ENCODE data around the gene RAC3.

DNA sequence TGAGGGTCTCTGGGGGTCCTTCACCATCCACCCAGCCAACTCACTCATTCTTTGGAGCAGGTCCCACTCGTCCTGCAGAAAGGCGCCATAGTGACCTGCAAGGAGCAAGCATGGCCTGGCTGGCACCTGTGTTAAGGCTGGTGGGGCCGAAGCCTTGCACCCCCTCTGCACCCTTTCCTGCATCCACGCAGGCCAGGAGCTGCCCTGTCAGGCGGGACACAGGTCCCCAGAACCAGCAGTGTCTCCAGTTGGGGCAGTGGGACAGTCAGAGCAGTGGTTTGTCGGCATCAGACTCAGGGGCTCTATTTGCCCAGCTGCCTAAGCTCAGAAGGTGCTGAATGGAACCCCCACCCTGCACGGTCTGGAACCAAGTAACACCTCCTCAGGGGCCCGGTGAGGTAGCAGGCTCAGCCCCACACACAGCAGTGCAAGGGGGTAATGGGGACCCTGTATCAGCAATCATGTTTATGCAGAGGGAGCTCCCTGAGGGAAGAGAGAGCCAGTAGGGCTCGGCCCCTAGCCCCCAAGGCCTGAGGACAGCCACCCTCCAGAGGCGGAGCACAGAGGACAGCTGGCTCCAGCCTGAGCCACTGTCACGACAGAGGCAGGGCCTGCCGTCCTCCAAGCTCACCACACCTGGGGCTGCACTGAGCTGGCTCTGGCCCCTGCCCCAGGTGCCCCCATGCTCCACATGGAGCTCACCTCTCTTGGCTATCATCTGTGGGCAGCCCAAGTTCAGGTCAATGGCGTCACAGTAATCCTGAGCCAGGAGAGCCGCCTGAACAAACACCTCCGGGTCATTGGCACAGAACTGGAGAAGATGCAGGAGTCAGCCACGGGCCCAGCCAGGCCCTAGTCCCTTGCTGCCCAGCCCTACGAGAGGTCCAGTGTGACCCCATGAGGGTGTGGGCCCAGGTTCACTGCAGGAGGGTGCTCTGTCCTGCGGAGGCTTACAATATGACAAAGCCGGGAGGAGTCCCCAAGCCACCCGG, 32.2 kb downstream of the RAC3 start:
- TF ChIP-seq, protein P1, sequence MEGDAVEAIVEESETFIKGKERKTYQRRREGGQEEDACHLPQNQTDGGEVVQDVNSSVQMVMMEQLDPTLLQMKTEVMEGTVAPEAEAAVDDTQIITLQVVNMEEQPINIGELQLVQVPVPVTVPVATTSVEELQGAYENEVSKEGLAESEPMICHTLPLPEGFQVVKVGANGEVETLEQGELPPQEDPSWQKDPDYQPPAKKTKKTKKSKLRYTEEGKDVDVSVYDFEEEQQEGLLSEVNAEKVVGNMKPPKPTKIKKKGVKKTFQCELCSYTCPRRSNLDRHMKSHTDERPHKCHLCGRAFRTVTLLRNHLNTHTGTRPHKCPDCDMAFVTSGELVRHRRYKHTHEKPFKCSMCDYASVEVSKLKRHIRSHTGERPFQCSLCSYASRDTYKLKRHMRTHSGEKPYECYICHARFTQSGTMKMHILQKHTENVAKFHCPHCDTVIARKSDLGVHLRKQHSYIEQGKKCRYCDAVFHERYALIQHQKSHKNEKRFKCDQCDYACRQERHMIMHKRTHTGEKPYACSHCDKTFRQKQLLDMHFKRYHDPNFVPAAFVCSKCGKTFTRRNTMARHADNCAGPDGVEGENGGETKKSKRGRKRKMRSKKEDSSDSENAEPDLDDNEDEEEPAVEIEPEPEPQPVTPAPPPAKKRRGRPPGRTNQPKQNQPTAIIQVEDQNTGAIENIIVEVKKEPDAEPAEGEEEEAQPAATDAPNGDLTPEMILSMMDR (optimal IDR thresholded peaks at IDR 0.05 in 1 of 3, IDR thresholded peaks at IDR 0.05 in 1 of 3, conservative IDR thresholded peaks at IDR 0.05 in 1 of 3; ENCODE audit: extremely low read depth in 1 of 3, insufficient read depth in 2 of 3, low read length in 3 of 3): no peak
- no peak for TF ChIP-seq EZH2 (IDR thresholded peaks at IDR 0.05; ENCODE audit: low read length)
